Stimulated activated CD8-positive, alpha-beta memory T cell treated with anti-CD3 and anti-CD28 coated beads, Interleukin-15, amount 100 ng/mL, for 1 hour (primary cell): ENCODE measurements around the gene AP2A2.
A peak's percentile ranks its signal among the peaks of the same experiment; 100 is the strongest.

ENCODE experiments used
- DNase-seq: peaks from one replicate; pipeline ENCODE4 v3.0.0-alpha.2; 2020; ENCODE audit warnings: low read depth

Gene AP2A2

DNA sequence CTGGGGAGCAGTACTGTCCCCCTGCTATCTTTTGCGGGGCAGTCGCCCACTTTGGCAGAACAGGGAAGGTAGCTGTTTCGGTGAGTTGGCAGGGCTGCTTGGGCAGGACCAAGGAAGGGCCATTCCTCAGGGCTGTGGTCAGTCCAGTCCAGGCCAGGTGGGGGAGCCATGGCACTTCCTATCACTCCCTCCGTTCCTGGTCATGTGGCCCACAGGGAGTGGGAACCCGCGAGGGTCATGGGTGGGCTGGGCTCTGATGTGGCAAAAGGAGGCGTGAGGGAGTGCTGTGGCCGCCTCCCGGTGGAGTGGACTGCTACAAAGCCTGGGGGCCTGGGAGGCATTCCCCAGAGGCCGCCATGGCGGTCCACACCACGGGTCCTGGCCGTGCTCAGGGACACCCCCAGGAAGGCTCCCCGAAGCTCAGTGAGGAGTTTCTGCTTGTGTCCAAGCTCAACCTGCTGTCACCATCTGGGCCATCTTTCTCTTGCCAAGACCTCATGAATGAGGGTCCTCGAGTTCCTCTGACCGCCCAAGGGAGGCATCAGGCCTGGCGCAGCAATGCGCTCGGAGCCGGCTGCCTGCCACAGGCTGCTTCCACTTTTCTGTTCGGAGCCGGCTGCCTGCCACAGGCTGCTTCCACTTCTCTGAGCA lies 27.0 kb upstream of the AP2A2 start:
- no peak for DNase-seq

DNA sequence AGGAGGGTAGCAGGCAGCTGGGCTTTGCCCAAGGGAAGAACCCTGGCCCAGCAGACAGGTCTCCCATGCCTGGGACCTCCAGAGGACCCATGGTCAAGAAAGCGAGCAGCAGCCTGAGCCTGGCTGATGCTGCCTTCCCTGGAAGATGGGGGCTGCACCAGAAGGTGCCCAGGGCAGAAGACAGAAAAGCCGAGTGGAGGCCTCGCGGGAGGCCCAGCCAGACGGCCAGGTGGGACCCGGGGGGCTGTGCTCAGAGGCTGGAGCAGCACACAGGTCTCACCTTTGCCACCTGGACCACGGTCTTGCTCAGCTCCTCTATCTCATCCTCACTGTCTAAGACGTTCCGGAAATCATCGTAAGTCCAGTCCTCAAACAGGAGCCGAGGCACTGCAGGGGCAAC lies 25.9 kb upstream of the AP2A2 start:
- DNase-seq, result no peak

DNA sequence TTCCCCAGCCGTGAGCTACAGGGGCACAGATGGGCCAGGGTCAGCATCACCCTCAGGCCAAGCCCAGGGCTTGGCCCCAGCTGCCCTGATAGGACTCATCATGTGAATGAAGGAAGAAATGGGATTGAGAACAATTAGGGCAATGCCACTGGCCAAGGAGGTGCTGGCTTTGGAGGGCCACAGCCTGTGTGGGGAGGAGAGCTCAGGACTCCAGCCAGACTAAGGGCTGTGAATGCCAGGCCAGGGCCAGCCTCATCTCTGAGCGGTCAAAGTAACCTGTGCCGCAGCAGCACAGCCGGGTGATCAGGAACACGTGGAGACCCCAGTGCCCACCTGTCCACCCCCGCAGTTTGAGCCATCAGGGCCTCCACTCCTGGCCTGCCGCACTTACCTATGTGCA lies 25.1 kb upstream of the AP2A2 start:
- no peak for DNase-seq

DNA sequence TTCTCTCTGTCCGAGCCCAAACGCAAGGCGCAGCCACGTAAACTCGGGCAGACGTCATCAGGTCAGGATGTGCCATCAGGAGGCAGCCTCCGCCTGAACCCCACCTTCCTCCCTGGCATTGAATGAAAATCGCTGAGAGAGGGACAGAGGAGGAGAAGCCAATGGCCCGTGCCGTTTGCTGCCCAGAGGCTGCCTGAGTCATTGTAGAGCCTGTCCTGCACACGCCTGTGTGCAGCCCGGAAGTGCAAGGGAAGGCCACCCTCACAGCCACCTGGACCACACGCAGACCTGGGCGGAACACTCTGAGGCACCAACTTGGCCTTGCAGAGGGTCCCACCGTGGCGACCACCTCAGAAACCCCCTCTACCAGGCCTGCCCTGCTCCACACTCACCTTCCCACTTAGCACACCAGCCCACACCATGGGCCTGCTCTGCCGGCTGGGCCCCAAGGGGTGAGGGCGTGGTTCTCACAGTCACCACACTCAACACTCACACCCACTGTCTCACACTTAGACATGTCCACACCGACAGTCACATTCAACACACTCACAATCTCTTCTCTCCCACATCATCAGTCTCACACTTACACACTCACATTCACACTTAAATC lies 24.1 kb upstream of the AP2A2 start:
- DNase-seq, result no peak

DNA sequence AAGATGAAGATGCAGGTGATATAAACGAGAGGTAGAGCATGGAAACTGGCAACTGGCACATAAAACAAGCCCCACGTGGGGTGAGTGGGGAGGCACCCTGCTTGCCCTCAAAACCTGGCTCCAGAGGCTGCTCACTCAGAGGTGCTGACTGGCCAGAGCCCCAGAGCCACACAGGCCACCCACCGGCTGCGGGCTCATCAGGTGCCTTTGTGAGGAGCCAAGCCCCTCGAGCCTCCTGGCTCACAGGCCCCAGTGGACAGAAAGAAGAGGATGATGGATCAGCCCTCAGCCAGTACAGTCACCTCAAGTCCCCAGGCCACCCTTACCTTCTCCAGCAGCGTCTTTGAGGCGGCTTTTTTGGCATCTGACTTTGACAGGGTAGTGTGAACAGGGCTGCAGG lies 21.3 kb upstream of the AP2A2 start:
- no peak for DNase-seq

DNA sequence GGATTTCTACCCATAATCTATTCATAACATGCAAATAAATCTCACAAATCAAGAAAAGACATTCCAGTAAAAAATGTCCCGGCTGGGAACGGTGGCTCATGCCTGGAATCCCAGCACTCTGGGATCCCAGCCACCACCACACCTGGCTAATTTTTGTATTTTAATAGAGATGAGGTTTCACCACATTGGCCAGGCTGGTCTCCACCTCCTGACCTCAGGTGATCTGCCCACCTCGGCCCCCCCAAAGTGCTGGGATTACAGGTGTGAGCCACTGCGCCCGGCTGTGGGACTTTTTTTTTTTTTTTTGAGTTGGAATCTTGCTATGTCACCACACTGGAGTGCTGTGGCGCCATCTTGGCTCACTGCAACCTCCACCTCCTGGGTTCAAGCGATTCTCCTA lies 19.7 kb upstream of the AP2A2 start:
- DNase-seq, result no peak

DNA sequence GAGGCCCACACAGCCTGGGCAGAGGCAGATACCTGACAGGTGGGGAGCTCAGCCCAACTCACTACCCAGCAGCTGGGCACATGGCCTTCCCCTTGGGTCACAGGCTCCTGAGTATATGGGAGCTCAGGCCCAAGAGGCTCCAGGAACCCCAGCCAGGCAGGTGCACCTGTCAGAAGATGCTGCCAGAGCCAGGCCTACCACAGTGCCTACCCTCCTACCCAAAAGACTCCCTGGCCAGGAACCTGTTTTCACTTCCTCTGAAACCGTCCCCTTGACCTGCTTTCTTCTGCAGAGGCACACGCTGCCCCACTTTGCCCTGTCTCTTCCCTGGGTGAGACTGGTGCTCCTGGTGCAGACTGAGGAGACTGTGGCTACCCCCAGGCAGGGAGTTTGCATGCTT lies 18.0 kb upstream of the AP2A2 start:
- no peak for DNase-seq

DNA sequence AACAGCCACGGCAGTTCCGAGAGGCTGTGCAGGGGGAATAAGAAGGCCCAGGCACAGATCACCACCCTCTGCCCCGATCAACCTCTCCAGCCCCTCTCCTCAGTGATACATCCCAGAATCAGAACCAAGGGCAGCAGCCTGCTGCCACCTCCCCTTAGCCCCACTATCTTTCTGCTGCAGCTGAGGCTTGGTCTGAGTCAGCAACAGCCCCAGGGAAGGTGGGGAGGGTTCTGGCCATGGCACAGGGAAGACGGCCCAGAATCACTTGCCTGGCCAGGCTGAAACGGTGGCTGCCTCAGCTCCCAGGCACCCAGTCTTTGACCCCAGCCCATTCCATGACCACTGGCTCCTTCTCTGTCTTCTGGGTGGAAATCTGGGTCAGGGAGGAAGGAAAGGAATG lies 17.4 kb upstream of the AP2A2 start:
- DNase-seq, result no peak

DNA sequence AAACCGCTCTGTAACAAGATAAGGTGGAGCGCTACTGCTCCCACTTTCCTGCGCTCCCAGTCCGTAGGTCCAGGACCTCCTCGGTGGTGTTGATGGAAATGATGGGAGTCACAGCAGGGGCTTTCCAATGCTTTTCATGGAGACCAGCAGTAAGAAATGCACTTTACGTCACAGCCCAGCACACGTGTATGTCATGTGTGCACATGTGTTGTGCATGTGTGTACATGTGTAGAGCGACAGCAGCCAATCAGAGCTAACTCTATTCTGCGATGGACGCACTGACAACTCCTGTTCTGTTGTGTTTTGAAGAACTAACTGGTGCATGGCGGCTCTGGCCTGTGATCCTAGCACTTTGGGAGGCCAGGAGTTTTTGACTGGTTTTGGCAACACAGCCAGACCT lies 16.3 kb upstream of the AP2A2 start:
- no peak for DNase-seq

DNA sequence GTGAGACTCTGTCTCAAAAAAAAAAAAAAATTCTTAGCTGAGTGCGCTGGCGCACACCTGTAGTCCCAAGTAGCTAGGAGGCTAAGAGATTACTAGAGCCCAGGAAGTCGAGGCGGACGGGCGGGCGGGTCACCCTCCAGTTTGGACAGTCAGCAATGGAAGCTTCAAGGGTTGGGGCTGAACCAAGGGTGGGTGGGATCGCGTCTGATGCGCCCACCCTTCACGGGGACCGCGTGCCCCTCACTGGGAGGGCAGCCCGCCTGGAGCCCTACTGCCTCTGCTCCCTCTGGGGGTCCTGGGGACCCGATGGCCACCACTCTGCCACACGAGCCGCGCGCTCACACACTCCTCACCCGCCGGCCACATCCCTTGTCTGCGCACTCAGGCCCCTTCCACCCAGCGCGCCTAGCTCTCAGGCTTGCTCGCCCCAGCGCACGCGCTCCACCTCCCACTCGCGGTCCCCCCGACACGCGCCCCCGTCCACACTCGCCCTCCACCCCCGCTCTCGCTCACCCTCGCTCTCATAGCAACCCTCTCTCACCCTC lies 15.6 kb upstream of the AP2A2 start:
- DNase-seq, result no peak

DNA sequence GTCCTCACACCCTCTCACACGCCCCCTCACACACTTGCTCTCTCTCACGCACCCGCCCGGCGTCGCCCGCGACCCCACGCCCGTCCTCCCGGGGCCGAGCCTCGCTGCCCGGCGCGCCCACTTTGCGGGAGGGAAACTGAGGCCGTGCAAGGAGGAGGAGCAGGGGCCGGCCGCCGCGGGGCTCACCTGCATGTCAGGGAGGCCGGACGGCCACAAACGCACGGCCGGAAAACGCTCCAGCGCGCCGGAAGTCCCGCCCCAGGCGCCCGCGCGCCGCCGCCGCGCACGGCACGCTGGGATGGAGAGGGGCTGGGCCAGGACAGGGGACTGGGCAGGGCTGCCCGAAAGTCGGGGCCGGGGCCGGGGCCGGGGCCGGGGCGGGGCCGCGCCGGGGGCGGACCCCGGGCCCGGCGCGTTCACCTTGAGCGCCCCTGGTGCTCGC lies 15.1 kb upstream of the AP2A2 start, which contains the start of gene CHID1:
TSS of gene CHID1 (minus strand) at position 222 of the 442 bp plus-strand sequence. CDS start 5,994 bp downstream, outside the sequence.
- DNase-seq, result peak; percentile 59

DNA sequence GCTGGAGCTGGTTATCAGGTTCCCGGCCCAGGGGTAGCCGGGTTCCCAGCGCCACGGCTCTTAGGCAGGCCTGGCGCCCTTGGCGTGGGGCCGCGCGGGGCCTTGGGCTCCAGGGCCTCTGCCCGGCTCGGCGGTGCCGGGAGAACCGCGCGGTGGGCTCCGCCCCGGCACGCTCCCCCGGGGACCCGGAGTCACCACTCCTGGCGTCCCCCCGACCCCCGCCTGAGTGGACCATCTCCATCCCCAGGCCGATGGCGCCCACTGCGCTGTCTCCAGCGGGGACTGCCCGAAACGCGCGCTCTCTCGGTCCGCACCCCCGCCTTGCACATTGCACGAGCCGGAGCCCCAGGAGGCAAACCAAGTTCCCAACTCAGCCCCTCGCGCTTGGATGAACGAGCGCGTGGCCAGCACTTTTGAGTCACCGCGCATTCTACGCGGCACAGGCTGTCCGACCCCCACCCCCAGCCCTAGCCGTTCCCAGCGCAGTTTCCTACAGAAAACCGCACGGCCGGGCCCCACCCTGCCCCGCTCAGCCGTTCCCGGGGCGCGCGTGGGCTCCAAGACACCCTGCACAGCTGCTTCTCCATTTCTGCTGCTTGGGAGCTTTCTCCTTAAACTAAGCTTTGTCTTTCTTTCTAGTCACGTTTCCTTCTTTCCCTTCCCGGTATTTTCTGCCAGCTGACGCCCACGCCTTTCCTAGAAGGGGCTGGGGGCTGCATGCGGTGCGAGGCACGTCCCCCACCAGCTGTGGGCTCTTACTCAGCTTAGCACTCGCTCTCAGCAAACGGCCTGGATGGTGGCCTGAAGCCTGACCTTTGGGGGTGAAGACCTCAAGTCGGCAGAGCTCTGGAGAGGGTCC lies 14.4 kb upstream of the AP2A2 start:
- no peak for DNase-seq

DNA sequence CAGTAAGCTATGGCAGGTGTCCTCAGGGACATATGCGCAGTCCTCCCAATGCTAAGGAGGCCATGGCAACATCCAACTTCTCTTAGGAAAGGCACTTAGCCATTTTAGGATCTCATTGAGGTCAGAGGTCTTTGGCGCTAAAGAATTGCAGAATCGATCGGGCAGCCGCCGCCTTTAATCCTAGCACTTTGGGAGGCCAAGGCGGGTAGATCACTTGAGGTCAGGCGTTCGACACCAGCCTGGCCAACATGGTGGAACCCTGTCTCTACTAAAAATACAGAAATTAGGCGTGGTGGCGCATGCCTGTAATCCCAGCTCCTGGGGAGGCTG lies 13.8 kb upstream of the AP2A2 start:
- DNase-seq, result no peak

DNA sequence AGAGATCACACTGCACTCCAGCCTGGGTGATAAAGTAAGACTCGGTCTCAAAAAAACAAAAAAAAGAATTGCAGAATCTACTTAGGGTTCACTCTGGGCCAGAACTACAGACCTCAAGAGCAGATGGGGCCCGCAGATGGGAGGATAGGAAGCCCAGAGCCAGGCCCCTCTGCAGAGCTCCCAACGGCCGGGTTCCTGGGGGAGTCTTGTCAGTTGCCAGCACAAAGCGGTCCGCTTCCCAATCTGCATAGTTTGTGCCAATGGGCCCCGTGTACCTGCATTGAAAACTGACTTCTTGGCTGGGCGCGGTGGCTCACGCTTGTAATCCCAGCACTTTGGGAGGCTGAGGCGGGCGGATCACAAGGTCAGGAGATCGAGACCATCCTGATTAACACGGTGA lies 13.4 kb upstream of the AP2A2 start:
- DNase-seq, result no peak

DNA sequence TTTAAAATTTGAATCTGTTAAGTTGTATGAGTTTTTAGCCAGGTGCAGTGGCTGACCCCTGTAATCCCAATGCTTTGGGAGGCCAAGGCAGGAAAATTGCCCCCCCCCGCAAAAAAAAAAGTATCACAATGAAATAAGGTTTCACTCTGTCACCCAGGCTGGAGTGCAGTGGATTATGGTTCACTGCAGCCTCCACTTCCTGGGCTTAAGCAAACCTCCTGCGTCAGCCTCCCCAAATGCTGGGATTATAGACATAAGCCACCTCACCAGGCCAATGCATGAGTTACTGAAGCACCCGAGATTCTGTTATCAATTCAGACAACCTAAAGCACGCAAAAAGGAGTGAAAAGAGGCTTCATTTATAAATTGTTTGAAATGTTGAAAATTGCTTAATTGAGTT lies 12.6 kb upstream of the AP2A2 start:
- DNase-seq, result no peak

DNA sequence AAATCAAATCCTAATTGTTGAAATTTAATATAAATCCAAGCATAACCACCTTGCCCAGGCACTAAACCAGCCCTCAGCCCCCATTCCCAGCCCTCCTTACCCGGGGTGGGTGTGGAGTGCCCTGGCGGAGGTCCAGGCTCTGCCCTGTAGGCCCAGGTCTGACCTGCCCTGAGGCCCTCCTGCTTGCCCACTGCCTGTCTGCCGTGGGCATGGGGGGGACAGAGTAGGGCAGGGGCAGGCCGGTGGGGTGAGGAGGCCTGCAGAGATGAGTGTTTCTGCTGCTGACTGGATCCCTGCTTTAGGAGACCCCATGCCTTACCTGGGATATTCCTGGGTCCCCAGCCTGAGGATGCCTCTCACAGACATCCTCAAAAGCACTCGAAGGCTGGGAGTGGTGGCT lies 11.5 kb upstream of the AP2A2 start:
- DNase-seq, result no peak

DNA sequence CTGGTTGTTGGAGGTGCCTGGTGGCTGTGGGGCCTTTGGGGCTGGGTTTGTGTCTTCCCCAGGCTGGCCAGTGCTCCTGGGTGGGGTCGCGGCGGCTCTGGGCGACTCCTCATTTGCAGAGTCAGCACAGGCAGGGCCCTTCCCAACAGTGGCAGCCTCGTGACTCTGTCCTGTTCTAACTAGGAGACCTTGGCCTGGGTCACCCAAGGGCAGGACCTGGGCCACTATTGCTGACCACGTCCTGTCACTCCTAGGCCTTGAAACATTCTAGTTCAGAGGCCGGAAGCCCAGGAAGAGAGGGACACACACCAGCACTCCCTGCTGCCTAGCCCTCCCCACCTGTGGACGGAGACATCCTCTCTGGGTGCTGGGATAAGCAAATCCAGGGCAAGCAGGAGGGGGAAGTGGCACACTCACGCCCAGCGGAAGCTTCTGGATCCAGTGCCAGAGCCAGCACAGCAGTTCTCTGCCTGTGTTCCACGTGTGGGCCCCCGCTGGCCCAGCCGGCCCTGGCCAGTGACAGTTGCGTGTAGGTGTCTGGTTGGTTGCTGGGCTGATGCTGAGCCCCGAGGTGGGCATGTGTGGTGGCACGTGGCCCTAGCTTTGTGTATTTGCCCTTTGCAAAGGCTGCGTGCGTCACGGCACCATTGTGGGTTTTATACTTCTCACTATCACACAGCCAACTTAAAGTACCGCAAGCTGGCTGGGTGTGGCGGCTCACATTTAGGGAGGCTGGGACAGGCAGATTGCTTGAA lies 10.7 kb upstream of the AP2A2 start:
- DNase-seq, result no peak

DNA sequence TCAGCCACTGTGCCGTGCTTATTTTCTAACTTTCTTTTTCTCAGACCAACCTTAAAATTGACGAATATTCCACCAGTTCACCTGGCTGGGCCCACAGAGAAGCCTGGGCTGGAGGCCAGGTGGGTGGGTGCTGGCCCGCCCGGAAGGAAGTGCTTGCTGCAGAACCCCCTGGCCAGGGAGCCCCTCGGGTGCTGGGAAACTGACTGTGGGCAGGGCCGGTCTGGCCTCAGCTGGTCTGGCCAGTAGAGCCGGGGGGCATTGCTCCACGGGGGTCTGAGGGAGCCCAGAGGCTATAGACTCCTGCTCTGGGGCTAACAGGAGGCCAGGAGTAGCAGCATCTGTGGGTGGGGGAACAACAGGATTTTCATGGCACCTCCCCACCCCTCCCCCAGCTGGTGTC lies 8.2 kb upstream of the AP2A2 start:
- DNase-seq, result no peak

DNA sequence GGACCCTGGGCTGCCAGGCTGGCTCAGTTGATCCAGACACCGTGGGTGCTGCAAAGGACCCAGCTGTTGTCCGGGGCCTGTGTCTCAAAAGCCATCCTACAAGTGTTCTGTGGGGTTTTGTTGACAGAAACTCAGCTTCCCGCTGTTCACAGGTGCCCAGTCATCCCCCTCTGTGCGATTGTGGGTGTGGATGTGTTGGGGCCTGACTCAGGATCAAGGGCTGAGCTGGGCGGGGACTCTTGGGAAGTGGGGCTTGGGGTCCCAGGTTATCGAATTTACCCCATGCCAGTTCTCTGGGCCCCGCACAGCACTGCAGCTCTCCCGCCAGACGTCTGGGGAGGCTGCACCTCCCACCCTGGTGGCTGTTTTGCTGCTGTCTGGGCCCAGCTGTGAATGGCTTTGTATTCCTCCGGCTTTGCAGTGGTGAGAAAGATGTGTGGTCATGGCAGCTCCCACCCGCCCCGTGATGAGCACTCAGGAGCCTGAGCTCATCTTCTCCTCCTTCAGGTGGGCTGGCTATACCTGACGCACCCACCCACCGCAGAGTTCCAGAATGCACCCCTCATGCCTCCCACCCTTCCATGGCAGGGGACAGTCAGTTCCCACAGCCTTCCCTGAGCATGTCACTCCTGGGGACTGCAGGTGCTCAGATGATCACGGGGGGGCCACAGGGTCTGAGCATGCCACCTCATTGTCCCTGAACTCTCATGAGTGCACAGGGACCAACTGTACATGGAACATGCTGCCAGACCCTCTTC lies 3.6 kb upstream of the AP2A2 start:
- DNase-seq, result no peak

DNA sequence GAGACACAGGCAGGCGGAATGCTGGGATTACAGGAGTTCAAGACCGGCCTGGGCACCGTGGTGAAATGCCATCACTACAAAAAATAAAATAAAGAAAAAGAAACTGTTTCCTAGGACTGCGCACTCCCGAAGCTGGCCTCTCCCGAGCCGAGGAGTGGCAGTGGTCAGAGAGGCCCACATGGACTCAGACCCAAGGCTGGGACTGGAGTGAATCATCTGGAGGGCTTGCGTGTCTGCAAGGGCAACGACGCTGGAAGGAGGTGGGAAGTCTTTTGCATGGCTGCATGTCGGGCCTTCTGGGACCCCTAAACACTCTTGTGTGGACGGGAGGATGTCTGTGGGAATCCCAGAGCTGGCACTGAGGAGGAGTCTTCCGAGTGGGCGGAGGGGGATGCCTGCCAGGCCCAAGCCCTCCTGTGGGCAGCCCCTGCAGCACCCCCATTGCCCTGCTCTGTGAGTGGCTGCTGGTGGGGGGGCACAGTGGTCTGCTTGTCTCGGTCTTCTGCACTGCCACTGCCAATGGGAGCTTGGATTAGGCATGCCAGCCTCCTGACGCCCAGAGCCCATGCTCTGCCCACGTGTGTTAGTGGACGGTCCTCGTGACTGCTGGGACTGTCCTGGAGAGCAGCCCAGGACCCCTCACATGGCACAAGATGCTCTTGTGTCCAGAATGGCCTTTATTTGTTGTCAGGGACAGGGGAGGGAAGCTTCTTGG lies 1.8 kb upstream of the AP2A2 start:
- DNase-seq, result no peak
